Parathyroid adenoma (tissue), 2 donors: ENCODE results near the gene COL4A2.

Source experiments
- H2AFZ ChIP-seq: fragments of 300-600 bp; sonication (generic); one replicate; pipeline ENCODE4 v1.7.0; 2017; ENCODE audit warnings: antibody characterized with exemption, mild to moderate bottlenecking
- H3K27ac ChIP-seq: fragments of 300-600 bp; sonication (generic); one replicate; pipeline ENCODE4 v1.7.0; 2017
- H3K27me3 ChIP-seq: fragments of 300-600 bp; sonication (generic); one replicate; pipeline ENCODE4 v1.7.0; 2017; ENCODE audit warnings: low read length; ENCODE audit not compliant: control insufficient read depth, insufficient read depth
- H3K36me3 ChIP-seq: fragments of 300-600 bp; sonication (generic); one replicate; pipeline ENCODE4 v1.7.0; 2017; ENCODE audit warnings: low read length; ENCODE audit not compliant: control insufficient read depth, insufficient read depth
- H3K4me1 ChIP-seq: fragments of 300-600 bp; sonication (generic); one replicate; pipeline ENCODE4 v1.7.0; 2017; ENCODE audit warnings: control low read depth
- H3K4me2 ChIP-seq: fragments of 300-600 bp; sonication (generic); one replicate; pipeline ENCODE4 v1.7.0; 2017; ENCODE audit warnings: low read length
- H3K4me3 ChIP-seq: fragments of 300-600 bp; sonication (generic); one replicate; pipeline ENCODE4 v1.7.0; 2017; ENCODE audit warnings: low read depth, low read length
- H3K79me2 ChIP-seq: fragments of 300-600 bp; sonication (generic); one replicate; pipeline ENCODE4 v1.7.0; 2017; ENCODE audit warnings: control low read depth
- H3K9ac ChIP-seq: fragments of 300-600 bp; sonication (generic); one replicate; pipeline ENCODE4 v1.7.0; 2017; ENCODE audit warnings: mild to moderate bottlenecking
- H3K9me3 ChIP-seq: fragments of 300-600 bp; sonication (generic); one replicate; pipeline ENCODE4 v1.7.0; 2017; ENCODE audit warnings: low read length; ENCODE audit not compliant: control insufficient read depth
- TF ChIP-seq, protein P1 (sequence below): fragments of 300-600 bp; sonication (generic); IDR thresholded peaks from one replicate; pipeline ENCODE4 v1.7.0; 2017; ENCODE audit warnings: antibody characterized with exemption, mild to moderate bottlenecking
- donor health status: primary hyperparathyroidism.

COL4A2 gene

DNA sequence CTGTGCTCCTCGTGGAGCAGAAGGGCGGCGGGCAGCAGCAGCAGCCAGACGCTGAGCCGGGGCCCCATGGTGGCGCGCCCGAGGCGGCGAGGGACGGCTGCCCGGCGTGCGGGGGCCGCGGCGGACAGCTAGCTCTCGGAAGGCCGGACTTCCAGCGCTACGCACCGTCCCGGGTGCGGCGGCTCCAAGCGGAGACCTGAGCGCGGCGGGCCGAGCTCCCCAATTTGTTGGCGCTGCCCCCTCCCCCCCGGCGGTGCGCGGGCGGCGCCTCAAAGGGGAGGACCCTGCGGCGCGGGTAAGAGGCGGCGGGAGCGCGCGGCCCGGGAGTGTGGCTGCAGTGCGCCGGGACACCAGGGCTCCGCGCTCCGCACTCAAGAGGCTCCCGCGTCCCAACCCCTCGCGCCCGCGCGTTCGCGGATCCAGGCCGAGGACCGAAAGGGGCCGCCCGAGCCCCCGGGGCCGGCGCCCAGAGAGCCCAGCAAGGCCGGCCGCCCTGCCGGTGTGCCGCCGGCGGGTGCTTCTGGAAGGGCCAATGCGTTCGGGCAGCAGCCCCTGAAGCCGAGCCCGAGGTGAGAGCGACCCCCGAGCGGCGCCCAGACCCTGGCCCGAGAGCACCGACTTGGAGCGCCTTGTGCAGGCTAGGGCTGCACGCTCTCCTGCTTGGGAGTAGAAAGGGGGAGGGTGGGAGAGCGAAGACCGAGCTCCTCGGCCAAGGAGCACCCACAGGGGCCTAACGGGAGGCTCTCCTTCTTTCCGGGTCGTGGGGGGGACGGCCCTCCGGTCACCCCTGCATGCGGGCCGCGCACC lies at the start of gene COL4A2, which contains the start of gene COL4A1:
Gene COL4A2 (plus strand): TSS at position 325 of the 807 bp plus-strand sequence. CDS start 620 bp downstream, outside the sequence.
Gene COL4A1 (minus strand): TSS at position 198 of the 807 bp plus-strand sequence. CDS start 130 bp downstream, at position 68.
- Histone ChIP-seq H3K27me3 (peaks cover 2% of the 10 kb centered on the region), H3K4me1 (no peaks in the 10 kb centered on the region)

DNA sequence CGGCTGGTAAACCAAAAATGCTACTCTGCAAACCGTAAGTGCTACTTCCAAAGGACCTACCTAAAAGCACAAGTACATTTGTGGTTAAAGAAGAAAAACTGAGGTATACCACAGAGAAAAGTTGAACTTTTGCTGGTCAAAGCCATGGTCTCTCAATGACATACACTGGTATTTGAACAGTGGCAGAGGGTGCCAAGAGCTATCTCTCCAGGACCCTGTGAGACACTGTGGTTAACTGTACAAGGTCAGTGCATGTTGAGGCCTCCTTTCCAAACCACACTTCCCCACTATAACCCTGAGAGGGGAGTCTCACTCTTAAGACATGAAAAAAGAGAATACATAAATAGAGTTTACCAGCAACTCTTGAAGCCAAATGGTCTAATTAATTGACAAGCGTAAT lies 49.7 kb upstream of the COL4A2 start:
- no peak overlapping the region for H3K4me2 ChIP-seq
- H3K9ac ChIP-seq, result no peak overlapping the region
- H3K9me3 ChIP-seq, result no peaks in the 10 kb centered on the region
- H3K27me3 ChIP-seq, result no peaks in the 10 kb centered on the region
- H3K27ac ChIP-seq, result no peak overlapping the region
- TF ChIP-seq, protein P1, sequence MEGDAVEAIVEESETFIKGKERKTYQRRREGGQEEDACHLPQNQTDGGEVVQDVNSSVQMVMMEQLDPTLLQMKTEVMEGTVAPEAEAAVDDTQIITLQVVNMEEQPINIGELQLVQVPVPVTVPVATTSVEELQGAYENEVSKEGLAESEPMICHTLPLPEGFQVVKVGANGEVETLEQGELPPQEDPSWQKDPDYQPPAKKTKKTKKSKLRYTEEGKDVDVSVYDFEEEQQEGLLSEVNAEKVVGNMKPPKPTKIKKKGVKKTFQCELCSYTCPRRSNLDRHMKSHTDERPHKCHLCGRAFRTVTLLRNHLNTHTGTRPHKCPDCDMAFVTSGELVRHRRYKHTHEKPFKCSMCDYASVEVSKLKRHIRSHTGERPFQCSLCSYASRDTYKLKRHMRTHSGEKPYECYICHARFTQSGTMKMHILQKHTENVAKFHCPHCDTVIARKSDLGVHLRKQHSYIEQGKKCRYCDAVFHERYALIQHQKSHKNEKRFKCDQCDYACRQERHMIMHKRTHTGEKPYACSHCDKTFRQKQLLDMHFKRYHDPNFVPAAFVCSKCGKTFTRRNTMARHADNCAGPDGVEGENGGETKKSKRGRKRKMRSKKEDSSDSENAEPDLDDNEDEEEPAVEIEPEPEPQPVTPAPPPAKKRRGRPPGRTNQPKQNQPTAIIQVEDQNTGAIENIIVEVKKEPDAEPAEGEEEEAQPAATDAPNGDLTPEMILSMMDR, result no peak
- no peaks in the 10 kb centered on the region for H3K4me1 ChIP-seq
- H3K4me3 ChIP-seq, result no peak overlapping the region
- no peaks in the 10 kb centered on the region for H3K36me3 ChIP-seq
- H3K79me2 ChIP-seq, result no peaks in the 10 kb centered on the region
- no peak overlapping the region for H2AFZ ChIP-seq

More for the DNA sequence above, at the start of gene COL4A2, which contains the start of gene COL4A1:
- H3K79me2 ChIP-seq, result no peaks in the 10 kb centered on the region
- H3K9me3 ChIP-seq, result no peaks in the 10 kb centered on the region
- H3K4me3 ChIP-seq, result peak within 1 kb of the TSS; percentile 49
- H3K4me2 ChIP-seq, result peak within 1 kb of the TSS; percentile 80
- H3K27ac ChIP-seq, result peak within 1 kb of the TSS; percentile 60
- H3K9ac ChIP-seq, result no peak within 1 kb of the TSS
- TF ChIP-seq, protein P1, result no peak
- H3K36me3 ChIP-seq, result no peaks in the 10 kb centered on the region
- H2AFZ ChIP-seq, result peak within 1 kb of the TSS; percentile 38

DNA sequence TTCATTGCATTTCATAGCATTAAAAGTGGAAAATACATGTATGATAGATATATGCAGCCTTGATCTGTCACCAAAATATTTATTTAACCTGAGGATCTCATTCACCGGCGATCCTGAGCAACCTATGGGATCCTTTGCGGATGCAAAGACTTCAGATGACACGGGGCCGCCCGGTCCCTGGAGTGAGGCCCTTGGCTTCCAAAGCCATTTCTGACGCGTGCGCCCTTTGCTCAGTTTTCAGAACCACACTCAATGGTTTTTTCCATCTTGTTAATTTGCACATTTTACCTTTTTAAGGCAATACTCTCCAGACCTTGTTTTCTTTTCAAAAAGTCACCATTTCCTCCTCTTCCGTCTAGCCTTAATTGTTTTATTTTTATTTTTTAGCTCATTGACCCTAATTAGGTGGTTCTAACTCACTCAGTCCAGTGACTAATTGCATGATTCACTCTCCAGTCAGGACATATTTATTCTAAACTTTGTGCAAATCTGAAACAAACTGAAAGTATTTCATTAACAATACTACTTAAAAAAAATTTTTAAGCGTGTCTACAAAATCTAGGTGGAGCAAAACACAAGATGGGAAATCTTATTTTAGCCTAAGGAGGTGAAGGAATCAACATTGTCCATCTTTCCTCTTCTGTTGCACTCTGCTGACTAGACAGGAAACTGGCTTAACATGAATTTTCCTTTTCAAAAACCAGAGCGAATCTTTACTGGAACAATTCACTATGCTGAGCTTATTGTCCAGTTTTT lies 48.0 kb upstream of the COL4A2 start:
- H3K27me3 ChIP-seq, result no peaks in the 10 kb centered on the region
- H3K4me1 ChIP-seq, result no peaks in the 10 kb centered on the region

DNA sequence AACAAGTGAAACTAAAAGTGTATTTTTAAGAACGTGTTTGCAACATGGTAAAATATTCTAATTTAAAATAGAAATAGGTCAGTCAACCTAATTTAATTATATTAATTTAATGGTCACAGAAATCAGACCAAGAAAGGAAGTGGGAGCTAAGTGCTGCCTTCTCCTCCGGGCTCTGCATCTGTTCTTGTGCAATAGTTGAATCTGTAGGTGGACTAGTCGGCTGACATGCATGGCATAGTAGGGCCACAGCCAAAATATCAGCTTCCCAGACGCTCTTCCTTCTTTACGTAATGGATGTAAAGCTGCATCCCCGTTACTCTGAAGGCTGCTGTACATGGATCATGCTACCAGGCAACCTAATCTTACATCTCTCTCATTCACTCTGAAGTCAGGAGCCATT lies 47.4 kb upstream of the COL4A2 start:
- Histone ChIP-seq H3K4me2 (no peak overlapping the region), H2AFZ (no peak overlapping the region), H3K27ac (no peak overlapping the region), H3K4me3 (no peak overlapping the region), H3K79me2 (no peaks in the 10 kb centered on the region), H3K9me3 (no peaks in the 10 kb centered on the region), H3K27me3 (no peaks in the 10 kb centered on the region), H3K36me3 (no peaks in the 10 kb centered on the region), H3K4me1 (no peaks in the 10 kb centered on the region), H3K9ac (no peak overlapping the region)
- TF ChIP-seq, protein P1, result no peak

More for the DNA sequence above, 48.0 kb upstream of the COL4A2 start:
- no peaks in the 10 kb centered on the region for H3K79me2 ChIP-seq
- no peak overlapping the region for H3K4me3 ChIP-seq
- H3K9me3 ChIP-seq, result no peaks in the 10 kb centered on the region
- H2AFZ ChIP-seq, result no peak overlapping the region
- H3K9ac ChIP-seq, result no peak overlapping the region
- H3K27ac ChIP-seq, result no peak overlapping the region
- H3K4me2 ChIP-seq, result no peak overlapping the region
- H3K36me3 ChIP-seq, result no peaks in the 10 kb centered on the region
- TF ChIP-seq, protein P1, result no peak
